Measurements from ENCODE around the gene OR2T8.

The OR2T8 gene

GRCh38 chr1:247919952-247920351, at the start of gene OR2T8:
Gene OR2T8 (plus strand): TSS chr1:247920252. CDS start chr1:247921018, 766 bp downstream.
- no peak for DNase-seq (ENCODE audit: low spot score)
- CTCF ChIA-PET = no interaction called here
- no peak within 1 kb of the TSS for H3K27ac ChIP-seq
- no peak for TF ChIP-seq CTCF (conservative IDR thresholded peaks at IDR 0.05; ENCODE audit: low read depth)
- POLR2A ChIA-PET (ENCODE audit: low non-redundant PET) = no interaction called here

- CTCF ChIA-PET = no interaction called here
- no peak for TF ChIP-seq CTCF (conservative IDR thresholded peaks at IDR 0.05; ENCODE audit: low read depth)
Observed at GRCh38 chr1:247883346-247883745, 36.7 kb upstream of the OR2T8 start.

GRCh38 chr1:247884797-247885413, 35.1 kb upstream of the OR2T8 start:
- no peak overlapping the region for H3K27ac ChIP-seq
- POLR2A ChIA-PET (ENCODE audit: low non-redundant PET) = no interaction called here
- CTCF ChIA-PET = no interaction called here
- no peak for TF ChIP-seq CTCF (conservative IDR thresholded peaks at IDR 0.05; ENCODE audit: low read depth)
- DNase-seq (ENCODE audit: low spot score) = no peak

More at GRCh38 chr1:247883346-247883745, 36.7 kb upstream of the OR2T8 start:
- DNase-seq (ENCODE audit: low spot score) = no peak
- H3K27ac ChIP-seq = no peak overlapping the region
- POLR2A ChIA-PET (ENCODE audit: low non-redundant PET) = no interaction called here

GRCh38 chr1:247895163-247895637, 24.9 kb upstream of the OR2T8 start, which contains the start of gene OR2W3:
Gene OR2W3 (plus strand): TSS chr1:247895587. CDS start chr1:247895587, 0 bp downstream.
- CTCF ChIA-PET = no interaction called here
- TF ChIP-seq CTCF (conservative IDR thresholded peaks at IDR 0.05; ENCODE audit: low read depth) = no peak
- POLR2A ChIA-PET (ENCODE audit: low non-redundant PET) = no interaction called here
- DNase-seq (ENCODE audit: low spot score) = no peak
- no peak within 1 kb of the TSS for H3K27ac ChIP-seq

GRCh38 chr1:247895976-247896375, 24.1 kb upstream of the OR2T8 start:
- ChIA-PET POLR2A (ENCODE audit: low non-redundant PET) (no interaction called here), CTCF (no interaction called here)
- no peak for DNase-seq (ENCODE audit: low spot score)
- no peak for TF ChIP-seq CTCF (conservative IDR thresholded peaks at IDR 0.05; ENCODE audit: low read depth)
- no peak overlapping the region for H3K27ac ChIP-seq

- ChIA-PET POLR2A (ENCODE audit: low non-redundant PET) (no interaction called here), CTCF (no interaction called here)
- TF ChIP-seq CTCF (conservative IDR thresholded peaks at IDR 0.05; ENCODE audit: low read depth) = no peak
- no peak overlapping the region for H3K27ac ChIP-seq
- DNase-seq (ENCODE audit: low spot score) = no peak
Observed at GRCh38 chr1:247904122-247904521, 15.9 kb upstream of the OR2T8 start.

Measured in RWPE1 (cell line).